Measurements from ENCODE around the gene OR1E2.

OR1E2 gene

GRCh38 chr17:3397801-3398200 is 35.8 kb downstream of the OR1E2 start:
- peak; percentile 26 for DNase-seq

- DNase-seq, result no peak
These were observed 43.9 kb downstream of the OR1E2 start for GRCh38 chr17:3389791-3390190.

- peak; percentile 43 for DNase-seq
These were observed 47.5 kb downstream of the OR1E2 start, which contains the start of gene OR3A2 for GRCh38 chr17:3385869-3386816. OR3A2 (minus strand) TSS chr17:3386308.

All from activated CD4-positive, alpha-beta T cell treated with anti-CD3 and anti-CD28 coated beads for 48 hours (primary cell).